Spleen (tissue), 7 donors: ENCODE results near the gene TRPC3.

Experiments used
- POLR2A ChIP-seq, 3 donors: fragments of 450-650 bp; IDR thresholded peaks; one replicate each; pipeline ENCODE4 v1.5.1; 2017; ENCODE audit warnings: antibody characterized with exemption in 3 of 3, mild to moderate bottlenecking in 1 of 3
- POLR2AphosphoS5 ChIP-seq, 3 donors: sonication (generic); formaldehyde crosslinking; IDR thresholded peaks; one replicate each; pipeline ENCODE4 v1.5.1; 2017; ENCODE audit warnings: antibody characterized with exemption in 3 of 3
- TF ChIP-seq, protein P1 (sequence below), 11 experiments: fragments of 200-600 bp in 7 of 11; fragments of 450-650 bp in 4 of 11; sonication (generic) in 4 of 11; IDR thresholded peaks in 8 of 11; conservative IDR thresholded peaks in 3 of 11; 1 replicate in 7 of 11; 2 replicates in 4 of 11; pipeline versions ENCODE4 v1.4.0 to v1.8.0; 2016 to 2021; ENCODE audit warnings: antibody characterized with exemption in 11 of 11, inconsistent platforms in 4 of 11, mild to moderate bottlenecking in 1 of 11
- donor health status: DM: no; HTN: no; CAD: no; lungs with moderate emphysema.
- donor health status: DM: no; HTN: no; CAD: no.
- donor health status: DM: no; HTN: no; CAD: no.

DNA sequence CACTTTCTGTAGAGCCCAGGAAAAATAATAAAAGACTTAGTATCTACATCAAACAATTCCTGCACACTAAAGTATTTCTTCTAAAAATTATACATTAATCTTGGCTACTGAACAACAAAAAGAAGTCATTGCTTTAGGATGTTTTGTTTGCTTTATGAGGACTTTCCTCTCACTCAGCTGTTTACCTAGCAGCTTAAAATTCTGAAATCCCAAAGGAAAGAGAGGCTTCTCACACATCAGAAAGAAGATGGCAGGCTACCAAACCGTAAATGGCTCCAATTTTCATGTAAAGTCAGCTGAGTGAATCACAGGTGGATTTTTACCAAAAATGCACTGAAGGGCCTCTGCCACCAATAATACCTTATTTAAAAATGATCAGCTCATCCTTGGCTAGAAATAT, 9.0 kb upstream of the TRPC3 start:
- TF ChIP-seq POLR2A (IDR thresholded peaks at IDR 0.05), result no peak
- TF ChIP-seq, protein P1, sequence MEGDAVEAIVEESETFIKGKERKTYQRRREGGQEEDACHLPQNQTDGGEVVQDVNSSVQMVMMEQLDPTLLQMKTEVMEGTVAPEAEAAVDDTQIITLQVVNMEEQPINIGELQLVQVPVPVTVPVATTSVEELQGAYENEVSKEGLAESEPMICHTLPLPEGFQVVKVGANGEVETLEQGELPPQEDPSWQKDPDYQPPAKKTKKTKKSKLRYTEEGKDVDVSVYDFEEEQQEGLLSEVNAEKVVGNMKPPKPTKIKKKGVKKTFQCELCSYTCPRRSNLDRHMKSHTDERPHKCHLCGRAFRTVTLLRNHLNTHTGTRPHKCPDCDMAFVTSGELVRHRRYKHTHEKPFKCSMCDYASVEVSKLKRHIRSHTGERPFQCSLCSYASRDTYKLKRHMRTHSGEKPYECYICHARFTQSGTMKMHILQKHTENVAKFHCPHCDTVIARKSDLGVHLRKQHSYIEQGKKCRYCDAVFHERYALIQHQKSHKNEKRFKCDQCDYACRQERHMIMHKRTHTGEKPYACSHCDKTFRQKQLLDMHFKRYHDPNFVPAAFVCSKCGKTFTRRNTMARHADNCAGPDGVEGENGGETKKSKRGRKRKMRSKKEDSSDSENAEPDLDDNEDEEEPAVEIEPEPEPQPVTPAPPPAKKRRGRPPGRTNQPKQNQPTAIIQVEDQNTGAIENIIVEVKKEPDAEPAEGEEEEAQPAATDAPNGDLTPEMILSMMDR (IDR thresholded peaks at IDR 0.05 in 8 of 11, conservative IDR thresholded peaks at IDR 0.05 in 3 of 11), result no peak
- no peak for TF ChIP-seq POLR2AphosphoS5 (IDR thresholded peaks at IDR 0.05)
